AG04450 (cell line): ENCODE results near the gene SUMO2. TPM values are rescaled to one million over a fixed set of nuclear protein-coding genes. Genes with fewer than 3 reads are reported as not detected.

ENCODE experiments used
- CTCF ChIA-PET: fragments of 300-600, 350-600 bp; formaldehyde crosslinking; extraction: SDS; loops from one replicate; lab custom pipeline; 2022; ENCODE audit warnings: antibody characterized with exemption, inconsistent platforms; lab: Charles Lee
- POLR2A ChIA-PET: fragments of 350-600 bp; formaldehyde crosslinking; extraction: SDS; loops from one replicate; lab custom pipeline; 2021; ENCODE audit warnings: antibody characterized with exemption, inconsistent platforms; lab: Yijun Ruan, JAX
- DNase-seq: peaks from one replicate; pipeline ENCODE4 v3.0.0-alpha.2; 2011; ENCODE audit warnings: low read depth, low spot score
- H3K27ac ChIP-seq: one replicate; pipeline ENCODE4 v1.5.1; 2012; ENCODE audit warnings: low read depth, low read length, control low read depth
- H3K27me3 ChIP-seq: one replicate; pipeline ENCODE4 v1.6.0; 2012; ENCODE audit warnings: low read length; ENCODE audit not compliant: control insufficient read depth, insufficient read depth
- H3K4me3 ChIP-seq: 2 replicates; pipeline ENCODE4 v1.5.1; 2011; ENCODE audit warnings: mild to moderate bottlenecking, low read depth, low read length, control low read depth
- H3K9me3 ChIP-seq: 2 replicates; pipeline ENCODE4 v1.5.1; 2012; ENCODE audit warnings: low read length; ENCODE audit not compliant: control insufficient read depth, insufficient read depth
- CTCF ChIP-seq: IDR thresholded peaks from 2 replicates; pipeline ENCODE4 v1.5.1; 2011; ENCODE audit warnings: low read depth, low read length, control low read depth, inconsistent platforms
- polyA plus RNA-seq: library from polyadenylated mRNA; depleted of rRNA; stranded (reverse); fragments of >200 nt; gene quantifications from 2 replicates; pipeline ENCODE4 v1.2.3, GENCODE V29; 2011

The SUMO2 gene
- polyA plus RNA-seq, 1 experiment, result 439 TPM

GRCh38 chr17:75228305-75228704 lies 45.5 kb upstream of the SUMO2 start:
- CTCF ChIA-PET, result interaction anchor here (0.6 to 2.4 kb wide), 5 partner anchors 9 to 148 kb away, joined by 3 to 9 read pairs (median 4); no protein-coding TSS in a partner anchor
- no peak for DNase-seq
- no peak overlapping the region for H3K4me3 ChIP-seq
- H3K27me3 ChIP-seq, result no peaks in the 10 kb centered on the region
- no peak overlapping the region for H3K27ac ChIP-seq
- no peaks in the 10 kb centered on the region for H3K9me3 ChIP-seq
- no peak for TF ChIP-seq CTCF
- POLR2A ChIA-PET, result no interaction called here

GRCh38 chr17:75227729-75228128 lies 45.0 kb upstream of the SUMO2 start:
- no peak for TF ChIP-seq CTCF
- POLR2A ChIA-PET, result no interaction called here
- DNase-seq, result no peak

GRCh38 chr17:75225016-75225415 lies 42.3 kb upstream of the SUMO2 start:
- Histone ChIP-seq H3K27ac (no peak overlapping the region), H3K27me3 (no peaks in the 10 kb centered on the region), H3K9me3 (no peaks in the 10 kb centered on the region), H3K4me3 (no peak overlapping the region)
- no peak for DNase-seq
- TF ChIP-seq CTCF, result no peak
- CTCF ChIA-PET, result interaction anchor here (1.8 kb wide), 1 partner anchor 14 kb away, joined by 6 read pairs; no protein-coding TSS in a partner anchor
- POLR2A ChIA-PET, result no interaction called here

More at GRCh38 chr17:75227729-75228128, 45.0 kb upstream of the SUMO2 start:
- no peak overlapping the region for H3K4me3 ChIP-seq
- no peaks in the 10 kb centered on the region for H3K27me3 ChIP-seq
- H3K27ac ChIP-seq, result no peak overlapping the region
- no peaks in the 10 kb centered on the region for H3K9me3 ChIP-seq
- CTCF ChIA-PET, result interaction anchor here (2.4 kb wide), 1 partner anchor 10 kb away, joined by 9 read pairs; no protein-coding TSS in a partner anchor

- no peaks in the 10 kb centered on the region for H3K27me3 ChIP-seq
- H3K9me3 ChIP-seq, result no peaks in the 10 kb centered on the region
- DNase-seq, result no peak
- no peak for TF ChIP-seq CTCF
- CTCF ChIA-PET, result no interaction called here
- POLR2A ChIA-PET, result interaction anchor here (0.6 to 1.1 kb wide), 2 partner anchors 41 to 160 kb away, joined by 3 to 4 read pairs; no protein-coding TSS in a partner anchor
- H3K4me3 ChIP-seq, result no peak overlapping the region
- H3K27ac ChIP-seq, result no peak overlapping the region
These were observed 37.1 kb upstream of the SUMO2 start for GRCh38 chr17:75219815-75220214.

GRCh38 chr17:75218131-75218530 lies 35.4 kb upstream of the SUMO2 start:
- Histone ChIP-seq H3K27ac (no peak overlapping the region), H3K9me3 (no peaks in the 10 kb centered on the region), H3K27me3 (no peaks in the 10 kb centered on the region), H3K4me3 (no peak overlapping the region)
- DNase-seq, result no peak
- POLR2A ChIA-PET, result no interaction called here
- TF ChIP-seq CTCF, result no peak
- CTCF ChIA-PET, result no interaction called here
